Erythroblast (primary cell): ENCODE data around the gene MBLAC1.

Source experiments
- GATA1 ChIP-seq: IDR thresholded peaks from 2 replicates; pipeline ENCODE4 v1.6.1; 2011; ENCODE audit warnings: low read depth, mild to moderate bottlenecking, control low read depth, low read length, moderate library complexity
- POLR2A ChIP-seq: IDR thresholded peaks from 2 replicates; pipeline ENCODE4 v1.6.1; 2011; ENCODE audit warnings: mild to moderate bottlenecking, low read length

DNA sequence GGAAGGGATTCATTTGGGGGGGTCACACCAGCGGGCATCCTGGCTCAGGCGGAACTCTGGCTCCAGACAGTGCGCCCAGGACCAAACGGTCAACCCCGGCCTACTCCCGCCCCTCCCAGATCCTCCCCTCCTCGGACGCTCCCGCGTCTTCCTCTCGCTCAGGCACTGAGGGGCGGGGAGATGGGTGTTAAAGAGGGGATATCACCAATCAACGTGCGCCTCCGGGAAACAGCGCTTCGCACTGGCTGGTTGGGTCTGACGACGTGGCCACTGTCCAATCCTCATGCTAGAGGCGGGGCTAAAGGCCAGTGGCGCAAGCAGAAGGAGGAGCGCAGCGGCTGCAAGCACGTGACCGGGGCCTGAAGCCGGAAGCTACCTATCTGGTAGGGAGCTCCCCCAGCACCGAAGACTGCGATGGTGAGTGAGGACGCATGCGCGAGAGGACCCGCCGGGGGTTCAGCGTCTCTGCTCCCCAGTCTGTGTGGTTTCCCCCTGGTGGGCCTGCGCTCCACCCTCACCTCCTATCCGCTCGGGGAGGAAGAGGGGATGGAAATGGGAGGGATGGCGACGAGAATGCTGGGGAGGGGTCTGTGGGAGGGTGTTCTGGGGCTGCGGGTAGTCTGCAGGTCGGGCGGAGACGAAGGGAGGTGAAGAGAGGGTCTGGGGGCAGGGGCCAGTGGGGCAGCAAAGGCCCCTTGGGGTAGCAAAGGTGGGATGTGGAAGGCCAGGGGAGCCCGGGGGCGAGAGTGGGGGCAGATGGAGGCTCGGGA, 22.0 kb downstream of the MBLAC1 start, which contains the start of gene LAMTOR4:
- TF ChIP-seq POLR2A (peak; percentile 85), GATA1 (no peak)
